Esophagus mucosa (tissue), 1 donor: ENCODE results near the gene SLC19A1. TPM values are rescaled to one million over a fixed set of nuclear protein-coding genes. Genes with fewer than 3 reads are reported as not detected.
A peak's percentile ranks its signal among the peaks of the same experiment; 100 is the strongest.

ENCODE experiments used
- ATAC-seq: fragments of 200-7000 bp; cut with Tn5 transposase; one replicate; pipeline ENCODE4 v1.9.1; 2020
- total RNA-seq: library from RNA; stranded (reverse); gene quantifications from one replicate; pipeline ENCODE4 v1.2.4, GENCODE V29; 2023
- donor health status: DM: yes; HTN: yes; CAD: no.

The SLC19A1 gene
- total RNA-seq = 3.1 TPM

GRCh38 chr21:45542242-45542666, at the start of gene SLC19A1:
Gene SLC19A1 (minus strand): TSS chr21:45542440. CDS start chr21:45537959, 4,481 bp downstream.
- peak; percentile 73 for ATAC-seq

- ATAC-seq = no peak
Observed at GRCh38 chr21:45591619-45592207, 49.5 kb upstream of the SLC19A1 start.

GRCh38 chr21:45590726-45591618, 48.7 kb upstream of the SLC19A1 start:
- peak; percentile 63 for ATAC-seq

- peak; percentile 62 for ATAC-seq
Observed at GRCh38 chr21:45590246-45590725, 48.0 kb upstream of the SLC19A1 start.

GRCh38 chr21:45589686-45590245, 47.5 kb upstream of the SLC19A1 start:
- ATAC-seq = no peak

- ATAC-seq = no peak
Observed at GRCh38 chr21:45588871-45589491, 46.7 kb upstream of the SLC19A1 start.

GRCh38 chr21:45588086-45588825, 46.0 kb upstream of the SLC19A1 start:
- no peak for ATAC-seq

- ATAC-seq = no peak
Observed at GRCh38 chr21:45586289-45586858, 44.1 kb upstream of the SLC19A1 start.

- no peak for ATAC-seq
Observed at GRCh38 chr21:45584786-45585185, 42.5 kb upstream of the SLC19A1 start.

GRCh38 chr21:45583831-45584509, 41.7 kb upstream of the SLC19A1 start:
- ATAC-seq = no peak

GRCh38 chr21:45582128-45582527, 39.9 kb upstream of the SLC19A1 start:
- no peak for ATAC-seq

- ATAC-seq = no peak
Observed at GRCh38 chr21:45581322-45581712, 39.1 kb upstream of the SLC19A1 start.

GRCh38 chr21:45580576-45581321, 38.5 kb upstream of the SLC19A1 start:
- ATAC-seq = no peak

- ATAC-seq = no peak
Observed at GRCh38 chr21:45580181-45580575, 37.9 kb upstream of the SLC19A1 start.

- ATAC-seq = no peak
Observed at GRCh38 chr21:45579383-45580180, 37.3 kb upstream of the SLC19A1 start.

- no peak for ATAC-seq
Observed at GRCh38 chr21:45578811-45579381, 36.7 kb upstream of the SLC19A1 start.

GRCh38 chr21:45578176-45578801, 36.0 kb upstream of the SLC19A1 start:
- no peak for ATAC-seq

GRCh38 chr21:45577801-45578175, 35.5 kb upstream of the SLC19A1 start:
- no peak for ATAC-seq
